Measurements from ENCODE around the gene LAMA5.

Gene LAMA5

DNA sequence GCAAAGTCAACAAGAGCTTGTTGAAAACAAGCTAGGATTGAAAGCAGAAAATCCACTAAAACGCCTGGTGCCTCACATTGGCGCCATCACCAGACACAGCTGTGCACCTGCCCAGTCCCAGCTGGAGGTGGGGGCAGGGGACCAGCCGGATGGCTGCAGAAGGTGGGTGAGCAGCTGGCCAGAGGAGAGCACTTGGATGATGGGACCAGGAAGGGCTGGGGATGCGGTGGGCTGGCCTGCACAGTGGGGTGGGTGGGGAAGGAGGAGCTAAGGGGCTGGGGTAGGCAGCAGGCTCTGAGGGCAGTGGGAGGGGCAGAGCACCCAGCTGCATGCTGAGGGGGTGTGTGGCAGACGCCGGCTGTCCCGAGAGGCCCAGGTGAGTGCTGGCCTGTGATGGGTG is 32.9 kb upstream of the LAMA5 start:
- TF ChIP-seq, protein P1, sequence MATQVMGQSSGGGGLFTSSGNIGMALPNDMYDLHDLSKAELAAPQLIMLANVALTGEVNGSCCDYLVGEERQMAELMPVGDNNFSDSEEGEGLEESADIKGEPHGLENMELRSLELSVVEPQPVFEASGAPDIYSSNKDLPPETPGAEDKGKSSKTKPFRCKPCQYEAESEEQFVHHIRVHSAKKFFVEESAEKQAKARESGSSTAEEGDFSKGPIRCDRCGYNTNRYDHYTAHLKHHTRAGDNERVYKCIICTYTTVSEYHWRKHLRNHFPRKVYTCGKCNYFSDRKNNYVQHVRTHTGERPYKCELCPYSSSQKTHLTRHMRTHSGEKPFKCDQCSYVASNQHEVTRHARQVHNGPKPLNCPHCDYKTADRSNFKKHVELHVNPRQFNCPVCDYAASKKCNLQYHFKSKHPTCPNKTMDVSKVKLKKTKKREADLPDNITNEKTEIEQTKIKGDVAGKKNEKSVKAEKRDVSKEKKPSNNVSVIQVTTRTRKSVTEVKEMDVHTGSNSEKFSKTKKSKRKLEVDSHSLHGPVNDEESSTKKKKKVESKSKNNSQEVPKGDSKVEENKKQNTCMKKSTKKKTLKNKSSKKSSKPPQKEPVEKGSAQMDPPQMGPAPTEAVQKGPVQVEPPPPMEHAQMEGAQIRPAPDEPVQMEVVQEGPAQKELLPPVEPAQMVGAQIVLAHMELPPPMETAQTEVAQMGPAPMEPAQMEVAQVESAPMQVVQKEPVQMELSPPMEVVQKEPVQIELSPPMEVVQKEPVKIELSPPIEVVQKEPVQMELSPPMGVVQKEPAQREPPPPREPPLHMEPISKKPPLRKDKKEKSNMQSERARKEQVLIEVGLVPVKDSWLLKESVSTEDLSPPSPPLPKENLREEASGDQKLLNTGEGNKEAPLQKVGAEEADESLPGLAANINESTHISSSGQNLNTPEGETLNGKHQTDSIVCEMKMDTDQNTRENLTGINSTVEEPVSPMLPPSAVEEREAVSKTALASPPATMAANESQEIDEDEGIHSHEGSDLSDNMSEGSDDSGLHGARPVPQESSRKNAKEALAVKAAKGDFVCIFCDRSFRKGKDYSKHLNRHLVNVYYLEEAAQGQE (IDR thresholded peaks at IDR 0.05; ENCODE audit: insufficient read depth in 1 of 2, low read depth in 2 of 2, low read length in 2 of 2), result no peak
- TF ChIP-seq TAF1 (IDR thresholded peaks at IDR 0.05; ENCODE audit: borderline replicate concordance, insufficient read depth, low read length) (no peak), POLR2AphosphoS5 (IDR thresholded peaks at IDR 0.05; ENCODE audit: low read depth, low read length) (no peak), SIN3A (IDR thresholded peaks at IDR 0.05; ENCODE audit: borderline replicate concordance, insufficient read depth, low read length) (no peak), FOXP2 (optimal IDR thresholded peaks at IDR 0.05; ENCODE audit: borderline replicate concordance, extremely low read depth, extremely low read length, insufficient read depth) (no peak)

DNA sequence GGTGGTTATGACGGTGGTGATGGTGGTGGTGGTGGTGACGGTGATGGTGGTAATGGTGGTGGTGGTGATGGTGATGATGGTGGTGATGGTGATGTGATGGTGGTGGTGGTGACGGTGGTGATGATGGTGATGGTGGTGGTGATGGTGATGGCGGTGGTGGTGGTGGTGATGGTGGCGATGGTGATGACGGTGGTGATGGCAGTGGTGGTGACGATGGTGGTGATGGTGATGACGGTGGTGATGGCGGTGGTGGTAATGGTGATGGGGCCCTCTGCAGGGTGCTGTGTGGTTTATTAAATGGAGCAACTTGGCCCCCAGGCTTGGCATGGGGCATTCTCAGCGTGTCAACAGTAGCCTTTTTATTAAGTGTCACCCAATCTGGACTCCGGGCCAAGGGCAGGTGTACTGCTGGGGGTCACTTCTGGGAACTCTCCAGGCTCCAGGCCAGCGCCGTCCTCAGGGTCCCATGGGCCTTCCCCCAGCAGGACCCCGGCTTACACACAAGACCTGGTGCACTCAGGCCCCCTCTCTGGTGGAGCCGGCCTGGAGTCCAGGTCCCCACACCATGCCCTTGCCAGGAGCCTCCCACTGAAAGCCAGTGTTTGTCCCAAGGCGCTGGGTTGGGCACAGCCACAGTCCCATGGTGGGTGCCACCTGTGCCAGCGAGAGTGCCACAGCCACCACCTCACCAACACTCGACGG is 31.2 kb upstream of the LAMA5 start:
- TF ChIP-seq FOXP2 (optimal IDR thresholded peaks at IDR 0.05; ENCODE audit: borderline replicate concordance, extremely low read depth, extremely low read length, insufficient read depth) (no peak), POLR2AphosphoS5 (IDR thresholded peaks at IDR 0.05; ENCODE audit: low read depth, low read length) (no peak), TAF1 (IDR thresholded peaks at IDR 0.05; ENCODE audit: borderline replicate concordance, insufficient read depth, low read length) (no peak), SIN3A (IDR thresholded peaks at IDR 0.05; ENCODE audit: borderline replicate concordance, insufficient read depth, low read length) (no peak)
- TF ChIP-seq, protein P1 (IDR thresholded peaks at IDR 0.05; ENCODE audit: insufficient read depth in 1 of 2, low read depth in 2 of 2, low read length in 2 of 2), result no peak

DNA sequence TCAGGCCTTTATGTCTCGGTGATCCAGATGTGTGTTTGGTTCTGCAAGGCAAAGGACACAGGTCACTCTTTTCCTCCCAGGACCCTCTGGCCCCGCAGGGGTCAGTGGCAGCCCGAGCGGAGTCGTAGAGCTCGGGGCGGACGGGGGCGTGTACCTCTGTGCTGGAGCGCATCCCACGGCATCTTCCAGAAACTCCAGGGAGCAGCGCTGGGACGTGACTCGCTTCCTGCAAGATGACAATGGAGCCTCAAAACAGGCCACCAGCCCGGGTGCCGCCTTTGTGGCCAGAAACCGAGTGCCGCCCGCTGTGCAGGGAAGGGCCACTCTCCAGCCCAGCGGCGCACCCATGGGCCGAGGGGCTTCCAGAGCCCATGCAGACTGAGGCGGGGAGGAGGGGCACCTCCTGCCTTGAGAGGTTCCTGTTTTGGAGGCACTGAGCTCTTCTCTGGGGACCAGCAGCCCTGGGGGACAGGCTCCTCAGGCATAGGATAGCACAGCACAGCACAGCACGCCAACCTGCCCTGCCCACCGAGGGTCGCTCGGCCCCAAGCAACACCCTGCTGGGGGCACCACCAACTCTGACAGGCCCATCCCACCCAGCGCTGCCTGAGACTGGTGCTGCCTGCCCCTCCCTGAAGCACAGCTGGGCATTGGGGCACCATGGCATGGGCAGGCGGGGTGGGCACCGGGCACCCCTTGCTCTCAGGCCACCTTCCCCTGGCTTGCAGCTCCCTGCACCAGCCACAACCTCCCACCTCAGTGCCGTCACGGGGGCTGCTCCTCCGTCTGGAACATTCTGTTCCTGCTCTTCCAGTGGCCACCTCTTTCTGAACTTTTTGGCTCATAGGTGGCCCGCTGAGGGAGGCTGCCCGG is 29.5 kb upstream of the LAMA5 start:
- TF ChIP-seq FOXP2 (optimal IDR thresholded peaks at IDR 0.05; ENCODE audit: borderline replicate concordance, extremely low read depth, extremely low read length, insufficient read depth), result no peak
- no peak for TF ChIP-seq POLR2AphosphoS5 (IDR thresholded peaks at IDR 0.05; ENCODE audit: low read depth, low read length)
- TF ChIP-seq, protein P1 (IDR thresholded peaks at IDR 0.05; ENCODE audit: insufficient read depth in 1 of 2, low read depth in 2 of 2, low read length in 2 of 2), result no peak
- TF ChIP-seq TAF1 (IDR thresholded peaks at IDR 0.05; ENCODE audit: borderline replicate concordance, insufficient read depth, low read length), result no peak
- no peak for TF ChIP-seq SIN3A (IDR thresholded peaks at IDR 0.05; ENCODE audit: borderline replicate concordance, insufficient read depth, low read length)

DNA sequence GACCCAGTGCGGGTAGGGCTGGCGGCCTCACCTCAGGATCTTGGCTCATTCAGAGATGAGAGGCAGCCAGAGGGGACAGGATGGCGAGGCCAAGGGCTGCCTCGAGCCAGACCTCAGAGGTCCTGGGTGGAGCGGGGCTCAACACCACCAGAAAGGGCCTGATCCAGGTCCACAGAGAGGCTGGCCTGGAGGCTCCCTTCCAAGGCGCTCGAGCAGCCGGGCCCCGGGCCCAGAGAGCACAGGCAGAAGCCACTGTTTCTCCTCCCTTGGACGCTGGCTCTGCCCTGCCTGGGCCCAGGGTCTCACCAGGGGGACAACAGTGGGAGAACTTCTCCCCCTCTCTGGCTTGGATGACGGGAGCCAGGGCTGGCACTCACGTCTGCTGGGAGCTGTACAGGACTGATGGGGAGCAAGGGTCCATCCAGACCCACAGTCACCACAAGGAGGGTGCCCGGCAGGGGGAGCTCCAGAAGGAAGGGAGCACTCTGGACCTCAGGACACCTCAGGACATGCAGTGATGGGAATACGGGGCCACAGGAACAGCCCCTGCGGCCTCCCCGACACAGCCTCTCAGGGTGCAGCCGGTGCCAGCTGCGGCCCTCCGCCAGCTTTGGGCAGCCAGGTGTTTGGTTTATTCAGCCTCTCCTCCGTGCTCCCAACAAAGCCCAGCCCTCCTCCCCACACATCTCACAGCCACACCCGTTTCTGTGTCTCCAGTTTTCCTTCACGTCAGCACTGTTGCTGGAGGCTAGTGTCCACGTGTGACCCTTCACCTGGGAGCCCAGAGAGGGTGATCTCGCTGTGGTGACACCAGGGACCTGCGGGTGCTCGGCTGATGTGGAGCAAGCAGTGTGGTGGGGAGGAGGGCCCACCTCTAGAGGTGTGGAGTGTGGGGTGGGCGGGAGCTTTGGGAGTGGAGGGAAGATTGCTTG is 28.5 kb upstream of the LAMA5 start:
- TF ChIP-seq TAF1 (IDR thresholded peaks at IDR 0.05; ENCODE audit: borderline replicate concordance, insufficient read depth, low read length), result no peak
- TF ChIP-seq SIN3A (IDR thresholded peaks at IDR 0.05; ENCODE audit: borderline replicate concordance, insufficient read depth, low read length), result no peak
- TF ChIP-seq POLR2AphosphoS5 (IDR thresholded peaks at IDR 0.05; ENCODE audit: low read depth, low read length), result no peak
- TF ChIP-seq, protein P1 (IDR thresholded peaks at IDR 0.05; ENCODE audit: insufficient read depth in 1 of 2, low read depth in 2 of 2, low read length in 2 of 2), result no peak
- TF ChIP-seq FOXP2 (optimal IDR thresholded peaks at IDR 0.05; ENCODE audit: borderline replicate concordance, extremely low read depth, extremely low read length, insufficient read depth), result no peak

Measured in PFSK-1 (cell line).